Muscle of back (tissue), 11 donors: ENCODE measurements around the gene PSMD2. TPM values are rescaled to one million over a fixed set of nuclear protein-coding genes. Genes with fewer than 3 reads are reported as not detected.
A peak's percentile ranks its signal among the peaks of the same experiment; 100 is the strongest.

Source experiments
- DNase-seq, 3 donors: peaks; one replicate each; pipeline versions ENCODE4 v3.0.0 to v3.0.0-alpha.2; 2013
- polyA plus RNA-seq, 10 donors: library from polyadenylated mRNA; unstranded; fragments of 120-200 nt; gene quantifications; one replicate each; pipeline ENCODE4 v1.2.1, GENCODE V29; 2013; ENCODE audit not compliant: insufficient read length in 10 of 10

The PSMD2 gene
- polyA plus RNA-seq, 10 donors, result 149 to 175 (median 165) TPM

DNA sequence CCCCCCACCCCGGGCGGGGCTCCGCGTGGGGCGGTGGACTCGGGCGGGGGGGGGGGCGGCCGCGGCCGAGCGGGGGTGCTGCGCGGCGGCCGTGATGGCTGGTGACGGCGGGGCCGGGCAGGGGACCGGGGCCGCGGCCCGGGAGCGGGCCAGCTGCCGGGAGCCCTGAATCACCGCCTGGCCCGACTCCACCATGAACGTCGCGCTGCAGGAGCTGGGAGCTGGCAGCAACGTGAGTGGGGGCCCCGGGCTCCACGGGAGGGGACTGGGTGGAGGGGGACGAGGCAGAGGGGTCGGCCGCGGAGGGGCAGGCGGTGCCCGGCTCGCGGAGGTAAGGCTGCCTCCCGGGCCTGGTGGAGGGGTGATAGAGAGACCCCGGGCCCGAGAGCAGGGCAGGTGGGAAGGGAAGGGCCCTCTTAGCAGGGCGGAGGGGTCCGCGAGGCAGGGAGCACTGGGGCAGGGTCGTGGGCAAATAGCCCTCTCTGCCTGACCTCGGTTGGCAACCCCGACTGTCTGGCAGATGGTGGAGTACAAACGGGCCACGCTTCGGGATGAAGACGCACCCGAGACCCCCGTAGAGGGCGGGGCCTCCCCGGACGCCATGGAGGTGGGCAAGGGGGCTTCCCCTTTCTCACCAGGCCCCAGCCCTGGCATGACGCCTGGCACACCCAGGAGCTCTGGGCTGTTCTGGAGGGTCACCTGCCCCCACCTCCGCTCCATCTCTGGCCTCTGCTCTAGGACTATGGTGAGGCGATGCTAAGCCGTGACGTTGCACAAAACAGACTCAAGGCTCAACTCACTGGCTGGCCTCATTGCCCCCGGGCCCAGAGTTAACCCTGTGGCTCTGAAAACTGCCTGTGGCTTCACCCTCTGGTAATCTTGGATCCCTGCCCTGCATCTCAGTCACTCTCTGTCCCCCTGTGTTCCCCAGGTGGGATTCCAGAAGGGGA, 22.8 kb upstream of the PSMD2 start, which contains the start of gene ECE2:
Gene ECE2 (plus strand): TSS at position 62 of the 950 bp plus-strand sequence. CDS start 132 bp downstream, at position 194.
- no peak for DNase-seq

DNA sequence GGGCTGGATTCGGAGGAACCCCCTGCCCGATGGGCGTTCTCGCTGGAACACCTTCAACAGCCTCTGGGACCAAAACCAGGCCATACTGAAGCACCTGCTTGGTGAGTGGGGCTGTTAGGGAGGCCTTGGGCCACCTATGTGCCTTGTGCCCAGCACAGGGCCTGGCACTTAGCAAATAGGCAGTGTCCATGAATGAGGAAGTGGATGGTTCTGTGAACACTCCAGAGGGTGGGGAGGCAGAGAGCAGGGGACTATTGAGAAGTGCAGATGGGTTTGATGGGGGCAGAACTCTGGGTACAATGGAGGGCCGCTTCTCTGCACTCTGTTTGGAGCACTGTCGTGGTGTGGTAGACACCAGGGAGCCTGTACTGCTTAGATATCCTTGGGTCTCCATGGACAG, 21.7 kb upstream of the PSMD2 start:
- DNase-seq, result no peak

DNA sequence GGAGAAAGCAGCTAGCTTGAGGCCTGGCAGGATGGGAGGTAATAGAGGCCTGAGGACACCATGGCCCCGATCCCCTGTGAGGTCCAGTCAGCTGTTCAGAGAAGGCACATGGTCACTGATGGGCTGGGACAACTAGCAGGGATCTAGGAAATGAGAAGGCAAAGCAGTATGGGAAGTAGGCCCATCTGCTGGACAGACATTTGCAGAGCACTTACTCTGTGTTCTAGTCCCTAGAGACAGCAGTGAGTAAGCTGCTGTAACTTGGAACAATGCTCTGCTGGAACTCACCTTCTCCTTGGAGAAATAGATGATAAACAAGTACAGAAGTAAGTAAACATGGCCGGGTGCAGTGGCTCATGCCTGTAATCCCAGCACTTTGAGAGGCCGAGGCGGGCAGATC, 16.1 kb upstream of the PSMD2 start:
- DNase-seq, result no peak

DNA sequence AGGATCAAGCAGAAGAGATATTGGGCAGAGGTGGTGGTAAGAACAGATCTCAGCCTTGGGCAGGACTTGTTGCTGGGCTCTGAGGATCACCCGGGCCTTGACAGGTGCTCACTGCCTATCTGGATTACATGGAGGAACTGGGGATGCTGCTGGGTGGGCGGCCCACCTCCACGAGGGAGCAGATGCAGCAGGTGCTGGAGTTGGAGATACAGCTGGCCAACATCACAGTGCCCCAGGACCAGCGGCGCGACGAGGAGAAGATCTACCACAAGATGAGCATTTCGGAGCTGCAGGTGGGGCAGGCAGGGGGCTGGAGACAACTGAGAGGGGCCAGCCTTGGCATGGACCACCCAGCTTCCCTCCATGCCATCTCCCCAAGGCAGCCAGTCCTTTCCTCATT, 15.4 kb upstream of the PSMD2 start:
- DNase-seq, result no peak

DNA sequence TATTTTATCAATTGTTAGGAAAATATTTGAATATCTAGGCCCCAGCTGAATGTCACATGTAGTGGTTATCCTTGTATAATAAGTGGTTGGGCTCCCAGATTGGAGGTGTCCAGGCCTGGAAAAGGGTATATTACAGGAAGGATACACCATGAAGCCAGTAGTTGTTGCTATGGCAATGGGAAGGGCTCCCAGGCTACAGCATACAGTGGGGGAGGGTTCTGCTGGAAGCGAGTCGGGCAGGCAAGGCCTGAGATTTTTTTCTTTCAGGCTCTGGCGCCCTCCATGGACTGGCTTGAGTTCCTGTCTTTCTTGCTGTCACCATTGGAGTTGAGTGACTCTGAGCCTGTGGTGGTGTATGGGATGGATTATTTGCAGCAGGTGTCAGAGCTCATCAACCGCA, 14.3 kb upstream of the PSMD2 start:
- DNase-seq, result peak; percentile 62 to 90 (median 89)

DNA sequence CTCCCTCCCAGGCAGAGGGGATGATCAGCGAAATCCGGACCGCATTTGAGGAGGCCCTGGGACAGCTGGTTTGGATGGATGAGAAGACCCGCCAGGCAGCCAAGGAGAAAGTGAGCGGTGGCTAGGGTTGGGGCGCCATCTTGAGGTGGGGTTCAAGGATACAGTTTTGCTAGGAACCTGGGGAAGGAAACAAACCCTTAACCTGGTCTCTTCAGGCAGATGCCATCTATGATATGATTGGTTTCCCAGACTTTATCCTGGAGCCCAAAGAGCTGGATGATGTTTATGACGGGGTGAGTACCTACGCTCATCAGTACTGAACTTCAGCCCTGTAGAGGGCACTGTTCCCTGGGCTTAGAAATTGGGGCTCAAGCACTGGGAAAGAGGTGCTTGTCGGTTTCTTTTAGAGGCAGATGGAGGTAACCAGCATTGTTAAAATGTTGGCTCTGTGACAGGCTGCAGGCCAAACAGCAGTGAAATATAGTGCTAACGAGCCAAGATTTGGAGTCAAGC, 9.6 kb upstream of the PSMD2 start:
- DNase-seq, result peak in 2 of 3 donors; percentile 15 to 34

DNA sequence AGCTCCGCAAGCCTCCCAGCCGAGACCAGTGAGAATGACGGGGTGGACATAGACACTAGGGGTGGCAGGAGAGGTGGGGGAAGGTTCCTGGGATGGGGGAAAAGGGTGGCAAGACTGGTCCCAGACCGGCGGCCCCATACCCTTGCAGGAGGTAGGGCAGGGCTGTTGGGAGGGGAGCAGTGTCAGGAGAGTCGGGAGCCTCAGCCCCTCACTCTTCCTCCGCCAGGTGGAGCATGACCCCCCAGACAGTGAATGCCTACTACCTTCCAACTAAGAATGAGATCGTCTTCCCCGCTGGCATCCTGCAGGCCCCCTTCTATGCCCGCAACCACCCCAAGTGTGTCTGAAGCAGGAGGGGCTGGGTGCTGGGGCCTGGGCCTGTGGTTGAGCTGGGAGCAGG, 8.7 kb upstream of the PSMD2 start:
- DNase-seq, result no peak

DNA sequence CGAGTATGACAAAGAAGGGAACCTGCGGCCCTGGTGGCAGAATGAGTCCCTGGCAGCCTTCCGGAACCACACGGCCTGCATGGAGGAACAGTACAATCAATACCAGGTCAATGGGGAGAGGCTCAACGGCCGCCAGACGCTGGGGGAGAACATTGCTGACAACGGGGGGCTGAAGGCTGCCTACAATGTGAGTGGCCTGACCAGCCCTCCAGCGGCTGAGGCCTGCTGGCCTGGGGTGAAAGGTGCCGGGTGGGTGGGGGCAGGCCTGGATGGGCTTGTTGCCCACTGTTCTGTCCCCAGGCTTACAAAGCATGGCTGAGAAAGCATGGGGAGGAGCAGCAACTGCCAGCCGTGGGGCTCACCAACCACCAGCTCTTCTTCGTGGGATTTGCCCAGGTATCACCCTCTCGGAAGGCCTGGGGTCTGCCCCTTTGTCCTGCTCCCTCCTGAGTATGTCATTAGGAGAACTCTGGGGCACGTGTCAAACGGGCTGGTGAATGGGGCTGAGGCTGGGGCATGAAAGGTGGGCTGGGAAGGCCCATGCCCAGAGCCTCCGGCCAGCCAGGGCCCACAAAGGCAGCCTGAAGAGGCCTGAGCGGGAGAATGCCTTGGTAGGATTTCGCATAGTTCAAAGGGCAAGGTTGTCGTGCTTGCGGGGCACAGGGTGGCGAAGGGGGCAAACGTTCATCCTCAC, 7.8 kb upstream of the PSMD2 start:
- DNase-seq, result no peak

DNA sequence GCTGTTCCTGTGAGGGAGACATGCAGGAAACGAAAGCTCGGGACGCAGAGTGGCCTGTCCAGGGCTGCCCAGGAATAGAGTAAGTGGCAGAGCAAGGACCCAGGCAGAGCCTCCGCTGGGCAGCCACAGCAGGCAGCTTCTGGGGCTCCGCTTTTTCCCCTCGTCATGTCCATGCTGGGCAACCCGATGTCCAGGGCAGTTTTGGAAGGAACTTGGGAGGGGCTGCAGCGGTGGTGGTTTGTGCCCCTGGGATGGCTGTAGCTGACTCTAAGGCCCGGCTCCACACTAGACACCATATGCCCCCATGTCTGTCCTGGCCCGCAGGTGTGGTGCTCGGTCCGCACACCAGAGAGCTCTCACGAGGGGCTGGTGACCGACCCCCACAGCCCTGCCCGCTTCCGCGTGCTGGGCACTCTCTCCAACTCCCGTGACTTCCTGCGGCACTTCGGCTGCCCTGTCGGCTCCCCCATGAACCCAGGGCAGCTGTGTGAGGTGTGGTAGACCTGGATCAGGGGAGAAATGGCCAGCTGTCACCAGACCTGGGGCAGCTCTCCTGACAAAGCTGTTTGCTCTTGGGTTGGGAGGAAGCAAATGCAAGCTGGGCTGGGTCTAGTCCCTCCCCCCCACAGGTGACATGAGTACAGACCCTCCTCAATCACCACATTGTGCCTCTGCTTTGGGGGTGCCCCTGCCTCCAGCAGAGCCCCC, 7.1 kb upstream of the PSMD2 start:
- no peak for DNase-seq

DNA sequence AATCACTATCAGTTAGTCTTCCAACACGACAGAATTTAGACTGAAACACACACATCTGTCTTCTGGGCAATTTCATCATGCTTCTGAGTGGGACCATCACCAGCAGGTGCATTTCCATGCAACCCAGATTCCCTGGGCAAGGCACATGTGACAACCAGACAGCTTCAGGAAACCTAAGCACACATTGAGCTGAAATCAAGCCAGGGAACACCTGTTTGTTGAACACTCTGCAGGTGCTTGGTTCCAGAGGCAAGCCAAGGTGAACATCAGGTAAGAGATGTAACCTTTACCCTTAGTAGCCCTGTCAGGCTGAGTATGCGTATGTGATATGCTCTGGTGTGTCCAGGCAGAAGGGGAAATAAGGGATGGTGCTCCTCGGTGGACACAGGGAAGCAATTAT, 3.3 kb upstream of the PSMD2 start:
- DNase-seq, result no peak

DNA sequence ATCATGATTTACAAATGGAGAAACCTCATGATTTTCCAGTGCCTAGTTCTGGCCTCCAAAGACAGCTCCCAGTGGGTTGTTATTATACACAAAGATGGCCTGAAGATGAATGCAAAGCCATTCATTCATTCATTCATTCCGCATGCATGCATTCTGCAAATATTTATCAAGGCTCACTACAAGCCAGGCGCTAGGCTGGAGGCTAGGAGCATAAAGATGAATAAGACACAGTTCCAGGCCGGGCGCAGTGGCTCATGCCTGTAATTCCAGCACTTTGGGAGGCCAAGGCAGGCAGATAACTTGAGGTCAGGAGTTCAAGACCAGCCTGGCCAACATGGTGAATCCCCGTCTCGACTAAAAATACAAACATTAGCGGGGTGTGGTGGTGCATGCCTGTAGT, 2.4 kb upstream of the PSMD2 start:
- DNase-seq, result no peak

DNA sequence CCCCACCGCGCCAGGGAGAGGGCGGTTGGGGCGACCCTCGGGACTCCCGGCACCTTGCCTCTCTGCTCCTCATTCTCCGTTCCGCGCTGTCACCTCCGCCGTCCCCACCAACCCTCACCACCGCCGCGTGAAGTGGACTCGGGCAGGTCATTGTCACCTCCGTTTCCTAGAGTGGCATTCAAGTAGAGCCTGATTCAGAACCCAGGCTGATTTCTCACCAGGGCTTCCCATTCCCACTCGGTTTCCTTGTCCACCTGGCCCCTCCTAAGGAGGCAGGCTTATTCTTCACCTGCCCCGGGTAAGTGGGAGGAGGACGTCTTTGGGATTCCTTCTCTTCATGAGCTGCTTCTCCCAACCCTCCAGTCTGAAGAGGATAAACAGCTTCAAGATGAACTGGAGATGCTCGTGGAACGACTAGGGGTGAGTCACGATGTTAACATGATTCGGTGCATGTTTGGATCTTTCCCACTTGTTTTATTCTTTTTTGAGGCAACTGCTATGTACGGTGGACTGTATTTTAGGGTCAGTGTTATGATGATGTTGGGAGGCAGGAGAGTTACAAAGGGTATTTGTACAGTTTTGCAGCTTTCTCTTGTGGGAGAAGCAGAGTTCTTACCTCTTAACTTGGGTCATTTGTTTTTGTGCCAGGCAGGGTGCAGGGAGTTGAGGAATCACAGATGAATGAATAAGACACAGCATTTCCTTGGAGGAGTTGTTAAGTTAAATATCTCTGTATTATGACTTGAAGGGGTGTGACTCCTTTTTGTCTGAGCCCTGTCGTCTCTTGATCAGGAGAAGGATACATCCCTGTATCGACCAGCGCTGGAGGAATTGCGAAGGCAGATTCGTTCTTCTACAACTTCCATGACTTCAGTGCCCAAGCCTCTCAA, 692 bp downstream of the PSMD2 start:
- no peak for DNase-seq

DNA sequence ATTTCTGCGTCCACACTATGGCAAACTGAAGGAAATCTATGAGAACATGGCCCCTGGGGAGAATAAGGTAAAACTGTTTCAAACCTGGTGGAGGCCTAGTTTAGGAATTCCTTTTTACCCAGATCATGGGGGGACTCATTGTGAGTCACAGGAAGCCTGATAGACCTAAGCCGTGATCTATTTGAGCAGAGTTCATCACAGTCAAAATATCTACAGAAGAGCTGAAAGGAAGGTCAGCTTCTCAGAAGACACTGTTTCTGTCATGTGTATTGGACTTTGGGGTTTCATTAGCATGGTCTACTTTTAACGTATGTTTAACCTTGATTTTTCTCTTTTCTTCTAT, 1.3 kb downstream of the PSMD2 start:
- DNase-seq, result no peak

DNA sequence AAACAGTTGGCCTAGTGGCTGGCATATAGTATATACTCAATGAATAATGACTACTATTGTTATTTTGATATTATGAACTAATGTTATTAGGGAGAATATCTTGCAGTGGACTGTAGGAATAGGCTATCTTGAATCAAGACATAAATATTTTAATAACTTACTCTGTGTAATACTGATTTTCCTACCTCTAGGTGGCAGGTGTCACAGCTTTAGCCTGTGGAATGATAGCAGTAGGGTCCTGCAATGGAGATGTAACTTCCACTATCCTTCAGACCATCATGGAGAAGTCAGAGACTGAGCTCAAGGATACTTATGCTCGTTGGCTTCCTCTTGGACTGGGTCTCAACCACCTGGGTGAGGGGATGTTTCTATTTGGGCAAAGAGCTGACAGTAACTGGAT, 6.5 kb downstream of the PSMD2 start:
- DNase-seq, result no peak

DNA sequence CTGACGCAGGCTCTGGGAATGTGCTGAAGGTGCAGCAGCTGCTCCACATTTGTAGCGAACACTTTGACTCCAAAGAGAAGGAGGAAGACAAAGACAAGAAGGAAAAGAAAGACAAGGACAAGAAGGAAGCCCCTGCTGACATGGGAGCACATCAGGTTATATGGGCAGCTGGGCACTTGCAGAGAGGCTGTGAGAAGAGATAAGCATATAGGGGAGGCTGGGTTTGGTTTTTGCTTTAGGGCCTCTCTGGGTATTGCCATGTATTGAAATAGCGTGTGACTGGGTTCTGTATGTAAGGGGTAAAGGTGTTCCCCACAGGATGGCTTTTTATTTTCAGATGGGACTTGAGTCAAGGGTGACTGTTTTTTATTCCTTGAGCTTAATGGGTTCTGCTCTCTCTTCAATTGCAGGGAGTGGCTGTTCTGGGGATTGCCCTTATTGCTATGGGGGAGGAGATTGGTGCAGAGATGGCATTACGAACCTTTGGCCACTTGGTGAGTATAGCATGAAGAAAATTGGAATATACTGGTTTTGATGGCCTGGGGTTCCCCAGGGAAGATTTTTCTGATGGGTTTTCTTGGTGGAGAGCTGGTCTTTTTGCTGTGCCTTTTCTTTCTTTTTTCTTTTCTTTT, 7.4 kb downstream of the PSMD2 start:
- DNase-seq, result no peak

DNA sequence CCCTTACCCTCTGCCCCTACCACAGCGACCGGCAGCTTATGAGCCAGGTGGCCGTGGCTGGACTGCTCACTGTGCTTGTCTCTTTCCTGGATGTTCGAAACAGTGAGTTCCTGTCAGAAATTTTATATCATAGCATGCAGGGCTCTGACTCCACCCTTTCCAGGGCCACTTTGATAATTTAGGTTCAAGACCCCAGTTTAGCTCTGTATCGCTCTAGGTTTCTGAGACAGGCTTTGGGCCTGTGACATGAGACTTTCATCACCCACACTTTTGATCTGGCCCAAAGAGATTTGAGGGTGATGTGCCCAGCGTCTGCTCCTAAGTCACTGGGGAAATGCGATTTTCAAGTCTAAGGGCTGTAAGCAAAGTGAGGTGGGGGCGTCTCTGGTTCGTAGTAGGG, 8.9 kb downstream of the PSMD2 start:
- DNase-seq, result no peak

DNA sequence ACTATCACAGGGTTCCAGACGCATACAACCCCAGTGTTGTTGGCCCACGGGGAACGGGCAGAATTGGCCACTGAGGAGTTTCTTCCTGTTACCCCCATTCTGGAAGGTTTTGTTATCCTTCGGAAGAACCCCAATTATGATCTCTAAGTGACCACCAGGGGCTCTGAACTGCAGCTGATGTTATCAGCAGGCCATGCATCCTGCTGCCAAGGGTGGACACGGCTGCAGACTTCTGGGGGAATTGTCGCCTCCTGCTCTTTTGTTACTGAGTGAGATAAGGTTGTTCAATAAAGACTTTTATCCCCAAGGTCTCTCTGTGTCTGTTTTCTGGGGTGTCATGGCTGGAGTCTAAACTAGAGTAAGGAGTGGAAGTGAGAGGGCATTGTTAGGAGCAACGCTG, 9.7 kb downstream of the PSMD2 start:
- no peak for DNase-seq

DNA sequence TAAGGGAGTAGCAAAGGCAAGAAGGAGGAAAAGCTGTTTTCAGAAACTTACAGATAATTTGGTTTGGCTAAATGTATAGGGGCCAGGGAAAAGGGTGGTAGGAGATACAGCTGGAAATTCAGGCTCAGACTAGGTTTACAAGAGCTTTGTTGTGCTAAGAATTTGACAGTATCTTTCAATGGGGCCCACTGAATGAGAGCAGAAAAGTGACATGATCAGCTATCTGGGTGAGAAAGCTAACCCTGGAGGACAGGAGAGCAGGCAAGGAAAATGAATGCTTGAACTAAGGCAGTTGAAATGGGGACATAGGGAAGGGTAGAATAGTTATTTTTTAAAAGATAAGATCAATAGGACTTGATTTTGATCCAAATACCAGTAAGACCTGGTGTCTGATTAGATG, 12.6 kb downstream of the PSMD2 start:
- no peak for DNase-seq

DNA sequence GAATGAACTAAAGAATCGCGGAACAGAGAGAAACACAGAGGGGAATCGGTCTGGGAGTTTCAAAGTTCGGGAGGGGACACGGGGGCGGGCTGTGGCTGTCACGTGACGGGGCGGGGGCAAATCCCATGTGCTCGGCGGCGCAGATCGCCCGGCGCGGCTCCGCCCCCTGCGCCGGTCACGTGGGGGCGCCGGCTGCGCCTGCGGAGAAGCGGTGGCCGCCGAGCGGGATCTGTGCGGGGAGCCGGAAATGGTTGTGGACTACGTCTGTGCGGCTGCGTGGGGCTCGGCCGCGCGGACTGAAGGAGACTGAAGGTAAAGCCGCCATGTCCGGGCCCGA, 15.3 kb downstream of the PSMD2 start, which contains the start of gene EIF4G1:
Gene EIF4G1 (plus strand): TSS at position 244 of the 337 bp plus-strand sequence. CDS start 1,191 bp downstream, outside the sequence.
- peak; percentile 94 to 97 (median 97) for DNase-seq

DNA sequence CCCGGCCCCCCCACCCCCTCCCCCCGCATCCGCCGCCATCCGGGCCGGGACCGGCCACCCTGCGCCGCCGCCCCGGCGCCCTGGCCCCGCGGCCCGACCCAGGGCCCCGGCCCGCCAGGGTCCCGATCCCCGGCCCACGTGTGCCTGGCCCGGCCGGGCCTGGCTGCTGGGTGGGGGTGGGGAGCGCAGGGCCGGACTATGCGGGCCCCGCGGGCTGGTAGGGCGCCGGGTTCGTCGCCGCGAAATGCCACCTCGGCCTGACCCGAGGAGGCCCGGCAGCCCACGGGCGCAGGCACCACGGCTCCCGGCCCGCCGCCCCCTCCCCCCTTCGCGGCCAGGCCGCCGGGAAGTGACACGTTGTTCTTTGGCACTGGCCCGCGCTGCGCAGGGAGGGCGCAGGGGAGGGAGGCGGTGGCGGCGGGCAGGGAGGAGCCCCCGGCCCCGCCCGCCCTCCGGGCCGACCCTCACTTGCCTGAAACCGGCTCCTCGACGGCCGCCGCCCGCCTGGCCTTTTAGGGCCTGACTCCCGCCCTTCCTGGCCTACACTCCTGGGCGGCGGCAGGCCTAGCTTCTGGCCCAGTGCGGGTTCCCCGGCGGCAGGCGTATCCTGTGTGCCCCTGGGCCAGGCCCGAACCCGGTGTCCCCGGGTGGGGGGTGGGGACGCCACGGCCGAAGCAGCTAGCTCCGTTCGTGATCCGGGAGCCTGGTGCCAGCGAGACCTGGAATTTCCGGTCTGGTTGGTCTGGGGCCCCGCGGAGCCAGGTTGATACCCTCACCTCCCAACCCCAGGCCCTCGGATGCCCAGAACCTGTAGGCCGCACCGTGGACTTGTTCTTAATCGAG, 15.9 kb downstream of the PSMD2 start:
- peak; percentile 77 to 94 (median 89) for DNase-seq
